Endothelial cell of umbilical vein (primary cell): ENCODE data around the gene SLC66A2. TPM values are rescaled to one million over a fixed set of nuclear protein-coding genes. Genes with fewer than 3 reads are reported as not detected.

Experiments
- BruUV-seq: library from RNA; stranded (reverse); fragments of 400-500 nt; replicated peaks from 2 replicates; lab custom pipeline; 2021; lab: Mats Ljungman, UMichigan
- CTCF ChIA-PET: fragments of 300-600, 350-600 bp; sonication (Branson Sonifier 250); formaldehyde crosslinking; loops from one replicate; lab custom pipeline; 2021; ENCODE audit warnings: antibody characterized with exemption, inconsistent platforms; lab: Charles Lee
- POLR2A ChIA-PET: fragments of 300-600, 350-600 bp; sonication (Branson Sonifier 250); formaldehyde crosslinking; loops from one replicate; lab custom pipeline; 2021; ENCODE audit warnings: antibody characterized with exemption, inconsistent platforms; lab: Charles Lee
- DNase-seq: peaks from one replicate; pipeline ENCODE4 v3.0.0-alpha.2; 2011; ENCODE audit warnings: low read depth, low spot score
- FAIRE-seq: peaks from 2 replicates; lab custom pipeline; 2011; peaks lifted over from hg19 to GRCh38; lab: Jason Lieb, UNC
- H2AFZ ChIP-seq: 2 replicates; pipeline ENCODE4 v1.6.0; 2012; ENCODE audit warnings: low read depth, low read length, control low read depth, inconsistent platforms
- H3K27ac ChIP-seq: 2 replicates; pipeline ENCODE4 v1.5.1; 2011; ENCODE audit warnings: low read depth, mild to moderate bottlenecking, control low read depth, low read length, moderate library complexity; ENCODE audit not compliant: insufficient read depth
- H3K27me3 ChIP-seq, 2 experiments: 2 replicates each; pipeline versions ENCODE4 v1.6.0 to v1.6.1; 2011; ENCODE audit warnings: low read length in 2 of 2, mixed read lengths in 1 of 2; ENCODE audit not compliant: control insufficient read depth in 2 of 2, insufficient read depth in 2 of 2
- H3K36me3 ChIP-seq, 2 experiments: 2 replicates in 1 of 2; 3 replicates in 1 of 2; pipeline ENCODE4 v1.5.1; 2011; ENCODE audit warnings: low read length in 2 of 2, mild to moderate bottlenecking in 1 of 2, moderate library complexity in 1 of 2; ENCODE audit not compliant: control insufficient read depth in 2 of 2, insufficient read depth in 2 of 2; ENCODE audit errors: extremely low read depth in 1 of 2
- H3K4me1 ChIP-seq: 3 replicates; pipeline ENCODE4 v1.5.1; 2011; ENCODE audit warnings: mild to moderate bottlenecking, low read length; ENCODE audit not compliant: control insufficient read depth, insufficient read depth; ENCODE audit errors: extremely low read depth
- H3K4me2 ChIP-seq: 2 replicates; pipeline ENCODE4 v1.6.1; 2011; ENCODE audit warnings: low read length, control low read depth, mixed read lengths; ENCODE audit not compliant: insufficient read depth
- H3K4me3 ChIP-seq, 3 experiments: fragments of 200-600 bp in 1 of 3; sonication (generic), shearing (Covaris generic) in 1 of 3; replicated peaks in 1 of 3; 2 replicates each; pipeline ENCODE4 v1.5.1; 2011 to 2016; ENCODE audit warnings: control low read depth in 3 of 3, low read length in 3 of 3, mild to moderate bottlenecking in 2 of 3, inconsistent platforms in 1 of 3, low read depth in 1 of 3, moderate library complexity in 1 of 3; ENCODE audit not compliant: insufficient read depth in 1 of 3
- H3K79me2 ChIP-seq: 2 replicates; pipeline ENCODE4 v1.6.0; 2012; ENCODE audit warnings: low read length, inconsistent platforms; ENCODE audit not compliant: control insufficient read depth, insufficient read depth
- H3K9ac ChIP-seq: replicated peaks from 2 replicates; pipeline ENCODE3; 2011; ENCODE audit warnings: low read length, control low read depth; ENCODE audit not compliant: insufficient read depth; ENCODE audit errors: extremely low read depth
- H3K9me1 ChIP-seq: replicated peaks from 3 replicates; pipeline ENCODE4 v1.6.0; 2011; ENCODE audit warnings: mild to moderate bottlenecking, low read length; ENCODE audit not compliant: control insufficient read depth, insufficient read depth; ENCODE audit errors: extremely low read depth
- H3K9me3 ChIP-seq: replicated peaks from 2 replicates; pipeline ENCODE4 v1.5.1; 2012; ENCODE audit warnings: low read length, inconsistent platforms; ENCODE audit not compliant: control insufficient read depth, insufficient read depth
- H4K20me1 ChIP-seq: replicated peaks from 2 replicates; pipeline ENCODE3; 2011; ENCODE audit warnings: mild to moderate bottlenecking, low read length; ENCODE audit not compliant: control insufficient read depth, insufficient read depth; ENCODE audit errors: extremely low read depth
- CTCF ChIP-seq, 2 donors: IDR thresholded peaks; 1 replicate in 1 of 2; 2 replicates in 1 of 2; pipeline ENCODE4 v1.5.1; 2011; ENCODE audit warnings: low read length in 2 of 2, mild to moderate bottlenecking in 2 of 2, moderate library complexity in 2 of 2, control low read depth in 1 of 2, inconsistent platforms in 1 of 2, low read depth in 1 of 2; ENCODE audit not compliant: insufficient read depth in 1 of 2; ENCODE audit errors: extremely low read depth in 1 of 2
- EZH2 ChIP-seq: IDR thresholded peaks from 2 replicates; pipeline ENCODE4 v1.6.1; 2012; ENCODE audit warnings: borderline replicate concordance, low read depth, mild to moderate bottlenecking, moderate library complexity, low read length, inconsistent platforms; ENCODE audit not compliant: severe bottlenecking
- FOS ChIP-seq: IDR thresholded peaks from 2 replicates; pipeline ENCODE4 v1.6.1; 2011; ENCODE audit warnings: mild to moderate bottlenecking, low read length, moderate library complexity, borderline replicate concordance; ENCODE audit not compliant: insufficient read depth
- GATA2 ChIP-seq: IDR thresholded peaks from 2 replicates; pipeline ENCODE4 v1.7.0; 2011; ENCODE audit warnings: low read depth, mild to moderate bottlenecking, moderate library complexity, mixed read lengths, low read length; ENCODE audit not compliant: insufficient read length, insufficient read depth
- JUN ChIP-seq: IDR thresholded peaks from 2 replicates; pipeline ENCODE4 v1.6.1; 2011; ENCODE audit warnings: borderline replicate concordance, low read depth; ENCODE audit not compliant: insufficient read length, insufficient read depth
- MAX ChIP-seq: IDR thresholded peaks from 2 replicates; pipeline ENCODE4 v1.6.1; 2011; ENCODE audit not compliant: insufficient read depth, insufficient read length
- MYC ChIP-seq: IDR thresholded peaks from one replicate; pipeline ENCODE4 v1.6.1; 2011; ENCODE audit warnings: mild to moderate bottlenecking, low read depth, low read length
- POLR2A ChIP-seq: IDR thresholded peaks from 2 replicates; pipeline ENCODE4 v1.6.1; 2012; ENCODE audit warnings: low read depth, mild to moderate bottlenecking, control low read depth, low read length
- POLR2AphosphoS5 ChIP-seq: IDR thresholded peaks from 2 replicates; pipeline ENCODE4 v1.6.1; 2012; ENCODE audit warnings: low read depth, mild to moderate bottlenecking, control low read depth, low read length, moderate library complexity; ENCODE audit not compliant: insufficient read depth
- dilution Hi-C: fragments of 300-500 bp; cut with MboI; formaldehyde crosslinking; loops from one replicate; pipeline ENCODE4 v1.15.0; 2019; ENCODE audit warnings: low sequenced_read_pairs; ENCODE audit not compliant: extremely low pct_ligation_motif_present
- intact Hi-C: fragments of 100-400 bp; cut with micrococcal nuclease; formaldehyde crosslinking; loops from one replicate; pipeline ENCODE4 v1.10.0; 2022
- polyA plus RNA-seq, 4 experiments: library from polyadenylated mRNA; depleted of rRNA in 3 of 4; stranded (reverse) in 3 of 4; unstranded in 1 of 4; fragments of >200 nt; gene quantifications; 2 replicates each; pipeline versions ENCODE4 v1.2.1 to v1.2.3, GENCODE V29; 2011 to 2012; ENCODE audit warnings: missing spikeins in 1 of 4
- total RNA-seq: library from RNA; stranded (reverse); gene quantifications from 2 replicates; pipeline ENCODE4 v1.2.3, GENCODE V29; 2021

Gene SLC66A2
- total and polyA plus RNA-seq, 2 donors (not counting 3 experiments of a cell fraction or from before 2014, with no cell fraction given) = 32.5 to 37.1 TPM

GRCh38 chr18:79900610-79901570, 50.6 kb downstream of the SLC66A2 start:
- DNase-seq (no peak), FAIRE-seq (no peak)
- dilution Hi-C loops = no loop called here
- peaks cover 0 to 3% of the 10 kb centered on the region in 2 experiments for H3K36me3 ChIP-seq
- intact Hi-C loops = no loop called here
- no TSS peak for BruUV-seq
- CTCF ChIA-PET = interaction anchor here (1.2 kb wide), 1 partner anchor 11 kb away, joined by 3 read pairs; no protein-coding TSS in a partner anchor
- no peak overlapping the region for H3K4me2 ChIP-seq
- H3K27ac ChIP-seq = no peak overlapping the region
- H3K4me1 ChIP-seq = no peaks in the 10 kb centered on the region
- H3K9ac ChIP-seq = no peak overlapping the region
- H4K20me1 ChIP-seq = no peaks in the 10 kb centered on the region
- POLR2A ChIA-PET = no interaction called here
- H3K4me3 ChIP-seq = no peak overlapping the region
- H3K9me3 ChIP-seq = peaks cover 9% of the 10 kb centered on the region
- TF ChIP-seq JUN = no peak
- TF ChIP-seq CTCF (IDR thresholded peaks at IDR 0.05; ENCODE audit: extremely low read depth in 1 of 2, insufficient read depth in 1 of 2, low read depth in 1 of 2, low read length in 2 of 2) = no peak
- no peak for TF ChIP-seq POLR2A
- TF ChIP-seq POLR2AphosphoS5 = no peak
- no peak for TF ChIP-seq MYC
- no peak for TF ChIP-seq FOS
- TF ChIP-seq EZH2 = no peak
- no peak for TF ChIP-seq MAX
- no peak for TF ChIP-seq GATA2
- no peaks in the 10 kb centered on the region for H3K79me2 ChIP-seq
- no peaks in the 10 kb centered on the region for H3K9me1 ChIP-seq
- no peaks in the 10 kb centered on the region for H3K27me3 ChIP-seq
- H2AFZ ChIP-seq = no peak overlapping the region
